HG02973 (cell line): Measurements from ENCODE around the gene DNM1.

Source experiments
- ATAC-seq: cut with Tn5 transposase; IDR thresholded peaks from one replicate; pipeline ENCODE4 v1.9.1; 2021; ENCODE audit warnings: moderate library complexity; ENCODE audit not compliant: unreplicated experiment

DNM1 gene

GRCh38 chr9:128203024-128203706, at the start of gene DNM1:
Gene DNM1 (plus strand): TSS chr9:128203379. CDS start chr9:128203471, 92 bp downstream.
- peak; percentile 62 for ATAC-seq

DNA sequence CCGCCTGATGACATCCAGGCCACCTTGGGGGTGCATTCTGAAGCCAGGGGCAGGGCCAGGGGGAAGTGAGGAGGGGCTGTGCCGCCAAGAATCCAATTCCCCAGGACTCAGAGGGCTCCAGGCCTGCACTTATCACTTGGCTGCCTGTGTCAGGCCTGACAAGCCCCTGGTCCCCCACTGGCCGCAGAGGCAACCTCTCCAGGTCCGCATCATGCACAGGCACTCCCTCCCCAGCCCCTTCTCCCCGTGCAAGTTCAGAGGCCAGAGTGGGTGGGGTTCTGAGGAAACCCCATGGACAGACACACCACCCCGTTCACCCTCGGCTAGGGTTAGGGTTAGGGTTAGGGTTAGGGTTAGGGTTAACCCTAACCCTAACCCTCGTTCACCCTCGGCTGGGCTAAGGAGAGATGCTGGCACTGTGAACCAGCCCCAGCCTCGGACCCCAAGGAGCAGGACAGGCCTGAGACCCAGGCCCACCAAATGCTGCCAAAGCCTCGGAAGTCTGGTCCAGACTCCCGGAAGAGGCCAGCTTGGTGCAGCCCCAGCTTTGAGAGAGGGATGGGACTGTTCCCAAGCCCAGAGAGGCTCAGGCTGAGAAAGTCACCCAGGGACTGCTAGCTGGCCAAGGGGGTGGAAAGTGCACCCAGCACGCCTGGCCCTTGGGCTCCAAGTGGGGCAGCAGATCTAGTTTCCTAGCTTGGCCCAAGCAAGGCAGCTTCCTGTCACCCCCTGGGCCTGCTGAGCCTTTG, 49.1 kb upstream of the DNM1 start:
- ATAC-seq = no peak

- no peak for ATAC-seq
These were observed 47.3 kb upstream of the DNM1 start for GRCh38 chr9:128155736-128156500.

DNA sequence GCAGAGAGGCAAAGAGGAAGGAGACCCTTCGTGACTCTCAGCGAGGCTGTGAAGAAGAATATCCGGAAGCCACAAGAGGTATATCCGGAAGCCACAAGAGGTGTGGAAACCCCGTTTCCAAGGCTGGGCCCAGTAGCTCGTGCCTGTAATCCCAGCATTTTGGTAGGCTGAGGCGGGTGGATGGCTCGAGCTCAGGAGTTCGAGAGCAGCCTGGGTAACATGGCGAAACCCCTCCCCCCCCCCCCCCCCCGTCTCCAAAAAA, 43.7 kb upstream of the DNM1 start:
- no peak for ATAC-seq

DNA sequence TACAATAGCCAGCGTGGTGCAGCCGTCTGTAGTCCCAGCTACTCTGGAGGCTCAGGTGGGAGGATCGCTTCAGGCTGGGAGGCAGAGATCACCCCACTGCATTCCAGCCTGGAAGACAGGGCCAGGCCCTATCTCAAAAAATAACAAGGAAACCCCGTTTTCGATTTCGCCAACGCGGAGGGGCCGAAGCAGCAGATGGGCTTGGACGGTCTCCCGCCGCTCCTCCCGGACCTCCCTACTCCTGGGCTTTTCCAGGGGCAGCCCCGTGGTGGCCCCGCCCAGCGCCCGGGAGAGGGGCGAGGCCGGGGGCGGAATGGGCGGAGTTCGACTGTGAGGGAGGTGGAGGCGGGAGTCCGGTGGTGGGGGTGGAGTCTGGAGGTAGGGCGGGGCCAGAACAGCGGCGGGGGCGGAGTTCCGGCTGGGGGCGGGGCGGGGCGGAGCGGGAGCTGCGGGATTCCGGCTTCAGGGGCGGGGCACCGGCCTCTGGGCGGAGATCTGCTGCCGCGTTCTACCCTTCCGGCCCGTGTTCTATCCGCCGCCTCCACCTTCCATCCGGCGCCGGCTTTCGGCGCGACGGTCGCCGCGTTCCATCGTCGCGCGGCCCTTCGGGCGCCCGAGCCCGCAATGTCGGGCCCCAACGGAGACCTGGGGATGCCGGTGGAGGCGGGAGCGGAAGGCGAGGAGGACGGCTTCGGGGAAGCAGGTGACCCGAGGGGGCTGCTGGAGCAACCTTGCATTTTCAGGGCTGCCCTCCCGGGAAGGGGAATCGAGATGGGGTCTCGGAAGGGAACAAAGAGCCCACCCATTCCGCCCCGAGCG, 43.2 kb upstream of the DNM1 start, which contains the start of gene BBLN:
Gene BBLN (plus strand): TSS at position 482 of the 819 bp plus-strand sequence. CDS start 143 bp downstream, at position 625.
- ATAC-seq = peak; percentile 61

DNA sequence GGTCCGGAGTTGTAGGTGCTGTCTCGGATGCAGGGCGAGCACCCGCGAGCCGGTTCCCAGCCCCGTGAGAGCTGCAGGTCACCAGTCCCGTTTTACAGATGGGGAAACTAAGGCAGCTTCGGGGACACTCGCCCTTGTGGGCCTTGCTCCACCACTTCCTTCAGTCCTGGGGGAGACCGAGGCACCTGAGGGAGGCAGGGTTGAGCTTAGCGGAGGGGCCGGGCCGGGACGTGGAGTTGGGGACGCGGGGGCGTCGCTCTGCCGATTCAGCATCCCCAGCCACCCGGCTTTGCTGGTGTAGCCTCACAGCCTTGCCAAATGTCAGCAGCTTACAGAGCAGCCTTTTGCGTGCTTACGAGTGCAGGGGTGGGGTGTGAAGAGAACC, 42.6 kb upstream of the DNM1 start:
- no peak for ATAC-seq

GRCh38 chr9:128161215-128161902, 41.8 kb upstream of the DNM1 start:
- ATAC-seq = no peak

GRCh38 chr9:128162215-128163026, 40.8 kb upstream of the DNM1 start:
- ATAC-seq = no peak

- ATAC-seq = no peak
These were observed 40.1 kb upstream of the DNM1 start for GRCh38 chr9:128163027-128163515.

DNA sequence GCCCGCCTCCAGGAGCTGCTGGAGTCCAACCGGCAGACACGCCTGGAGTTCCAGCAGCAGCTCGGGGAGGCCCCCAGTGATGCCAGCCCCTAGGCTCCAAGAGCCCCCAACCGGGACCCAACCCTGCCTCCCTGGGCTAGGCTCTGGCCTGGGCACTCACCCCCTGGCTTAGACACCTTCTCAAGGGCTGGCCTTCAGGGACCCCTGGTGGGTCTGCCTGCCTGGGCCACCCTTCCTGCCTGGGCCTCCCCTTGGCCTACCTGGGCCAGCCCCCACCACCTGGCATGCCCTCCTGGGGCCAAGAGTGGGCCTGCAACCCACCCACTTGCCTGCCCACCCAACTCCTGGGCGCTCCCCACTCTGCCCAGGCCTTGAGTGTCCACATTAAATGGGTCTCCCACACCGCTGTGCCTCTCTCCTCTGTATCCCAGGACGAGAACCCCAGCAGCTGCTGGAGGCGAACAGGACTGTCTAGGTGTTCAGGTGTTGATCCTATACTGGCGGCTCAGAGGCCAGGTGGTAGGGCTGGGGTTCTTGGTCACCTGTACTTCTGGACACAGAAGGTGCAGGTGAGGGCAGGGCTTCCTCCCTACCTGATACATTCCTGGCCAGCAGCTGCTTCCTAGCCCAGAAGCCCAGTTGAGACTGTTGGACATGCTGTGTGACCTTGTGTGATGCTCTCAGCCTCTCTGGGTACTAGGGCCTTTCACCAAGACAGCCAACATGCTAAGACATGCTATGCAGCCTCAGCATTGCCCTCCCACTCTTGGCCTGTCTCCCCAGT, 39.5 kb upstream of the DNM1 start:
- no peak for ATAC-seq

- ATAC-seq = no peak
These were observed 38.8 kb upstream of the DNM1 start for GRCh38 chr9:128164307-128164885.

DNA sequence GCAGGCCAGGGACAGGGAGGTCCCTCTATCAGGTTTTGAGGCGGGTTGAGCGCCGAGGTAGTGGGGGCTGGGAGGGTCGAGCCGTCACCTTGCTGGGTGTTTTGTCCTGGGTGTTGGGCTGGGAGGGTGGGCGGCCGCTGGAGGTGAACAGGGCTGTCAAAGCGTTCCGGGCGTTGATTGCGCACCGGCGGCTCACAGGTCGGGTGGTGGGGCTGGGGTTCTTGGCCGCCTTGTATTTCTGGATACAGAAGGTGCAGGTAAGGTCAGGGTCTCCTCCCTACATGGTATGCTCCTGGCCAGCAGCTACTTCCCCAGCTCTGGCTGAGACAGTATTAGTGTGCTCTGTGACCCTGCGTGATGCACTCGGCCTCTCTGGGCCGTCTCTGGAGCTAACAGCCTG, 37.0 kb upstream of the DNM1 start:
- ATAC-seq = no peak

- no peak for ATAC-seq
These were observed 36.0 kb upstream of the DNM1 start for GRCh38 chr9:128167209-128167608.

- no peak for ATAC-seq
These were observed 34.4 kb upstream of the DNM1 start for GRCh38 chr9:128168731-128169308.

- no peak for ATAC-seq
These were observed 33.7 kb upstream of the DNM1 start for GRCh38 chr9:128169492-128169891.

- no peak for ATAC-seq
These were observed 33.3 kb upstream of the DNM1 start for GRCh38 chr9:128169925-128170324.

DNA sequence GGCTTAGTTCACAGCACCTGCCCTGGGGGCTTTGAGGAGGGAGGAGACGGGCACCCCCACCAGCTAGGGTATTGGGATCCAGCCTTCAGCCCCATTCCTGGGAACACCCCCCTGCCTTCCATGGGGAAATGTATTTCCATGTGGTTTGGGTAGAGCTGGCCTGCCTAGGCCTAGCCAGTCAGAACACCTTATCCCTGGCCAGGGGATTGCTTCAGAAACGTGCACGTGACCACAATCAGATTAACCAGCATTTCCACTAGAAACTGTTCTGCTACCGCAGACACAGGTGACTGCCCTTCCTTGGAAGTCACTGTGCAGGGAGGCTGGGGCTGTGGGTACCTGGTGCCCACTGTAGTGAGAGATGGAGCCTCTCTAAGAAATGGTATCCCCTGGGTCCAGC, 29.1 kb upstream of the DNM1 start:
- ATAC-seq = no peak

DNA sequence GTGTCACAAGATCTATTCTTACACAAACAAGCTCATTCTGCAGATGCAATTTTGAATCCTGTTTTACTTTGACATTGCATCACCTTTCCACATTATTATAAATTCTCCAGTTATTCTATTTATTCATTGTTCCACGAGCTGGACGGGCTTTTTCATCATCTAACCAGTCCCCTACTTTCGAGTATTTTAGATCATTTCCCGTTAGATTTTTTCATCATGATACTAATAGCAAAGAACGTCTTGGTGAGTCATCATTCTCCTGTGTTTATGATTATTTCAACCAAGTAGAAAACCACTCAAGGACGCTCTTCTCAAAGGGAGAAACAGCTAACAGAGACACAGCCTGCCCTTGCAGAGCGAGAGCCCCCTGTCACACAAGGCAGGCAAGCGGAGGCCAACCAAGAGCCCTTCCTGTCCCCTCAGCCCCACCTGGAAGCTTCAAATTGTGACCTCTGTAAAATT, 28.0 kb upstream of the DNM1 start:
- ATAC-seq = no peak
